CD4-positive, alpha-beta T cell (primary cell): ENCODE results near the gene IARS2. TPM values are rescaled to one million over a fixed set of nuclear protein-coding genes. Genes with fewer than 3 reads are reported as not detected.

ENCODE experiments used
- ATAC-seq: fragments of 200-7000 bp; cut with Tn5 transposase; one replicate; pipeline ENCODE4 v1.10.0; 2022; ENCODE audit warnings: mild to moderate bottlenecking; ENCODE audit not compliant: poor library complexity
- CTCF ChIA-PET: fragments of 350-600 bp; sonication (Branson Sonifier 250); formaldehyde crosslinking; loops from one replicate; lab custom pipeline; 2021; ENCODE audit warnings: antibody characterized with exemption, inconsistent platforms; lab: Charles Lee
- POLR2A ChIA-PET: fragments of 350-600 bp; sonication (Branson Sonifier 250); formaldehyde crosslinking; loops from one replicate; lab custom pipeline; 2021; ENCODE audit warnings: antibody characterized with exemption, inconsistent platforms; lab: Charles Lee
- DNase-seq, 14 experiments: peaks; one replicate each; pipeline ENCODE4 v3.0.0-alpha.2; 2013 to 2020; ENCODE audit warnings: mixed read lengths in 2 of 14
- H3K27ac ChIP-seq, 2 donors: one replicate each; pipeline versions ENCODE4 v1.5.1 to v1.7.0; 2013; ENCODE audit warnings: low read length in 2 of 2, low read depth in 1 of 2, mild to moderate bottlenecking in 1 of 2
- H3K27me3 ChIP-seq, 2 experiments: 1 replicate in 1 of 2; 2 replicates in 1 of 2; pipeline versions ENCODE4 v1.6.1 to v1.7.0; 2013; ENCODE audit warnings: low read length in 2 of 2, control low read depth in 1 of 2, mild to moderate bottlenecking in 1 of 2, moderate library complexity in 1 of 2; ENCODE audit not compliant: insufficient read depth in 2 of 2, control insufficient read depth in 1 of 2
- H3K36me3 ChIP-seq: one replicate; pipeline ENCODE4 v1.6.1; 2013; ENCODE audit warnings: low read length, control low read depth; ENCODE audit not compliant: insufficient read depth
- H3K4me1 ChIP-seq: one replicate; pipeline ENCODE4 v1.6.1; 2013; ENCODE audit warnings: low read length, control low read depth; ENCODE audit not compliant: insufficient read depth
- H3K4me3 ChIP-seq: one replicate; pipeline ENCODE4 v1.5.1; 2013; ENCODE audit warnings: mild to moderate bottlenecking, low read length, moderate library complexity
- H3K9me3 ChIP-seq, 2 experiments: 1 replicate in 1 of 2; 2 replicates in 1 of 2; pipeline versions ENCODE4 v1.6.1 to v1.7.0; 2013; ENCODE audit warnings: low read length in 2 of 2, mild to moderate bottlenecking in 2 of 2, control low read depth in 1 of 2, moderate library complexity in 1 of 2; ENCODE audit not compliant: control insufficient read depth in 1 of 2, insufficient read depth in 1 of 2
- H3K27ac Mint-ChIP-seq: one replicate; pipeline ENCODE4 v1.8.0; 2020; ENCODE audit warnings: mixed read lengths
- H3K27me3 Mint-ChIP-seq: one replicate; pipeline ENCODE4 v1.8.0; 2021; ENCODE audit warnings: mixed read lengths
- H3K36me3 Mint-ChIP-seq: one replicate; pipeline ENCODE4 v1.8.0; 2021; ENCODE audit warnings: low read depth, mixed read lengths
- H3K4me1 Mint-ChIP-seq: one replicate; pipeline ENCODE4 v1.8.0; 2021; ENCODE audit warnings: low read depth, mixed read lengths
- H3K4me3 Mint-ChIP-seq: one replicate; pipeline ENCODE4 v1.8.0; 2020; ENCODE audit warnings: mild to moderate bottlenecking, mixed read lengths
- H3K9me3 Mint-ChIP-seq: one replicate; pipeline ENCODE4 v1.8.0; 2020; ENCODE audit warnings: mixed read lengths
- CTCF ChIP-seq: fragments of 200-600 bp; IDR thresholded peaks from one replicate; pipeline ENCODE4 v1.8.0; 2022; ENCODE audit warnings: antibody characterized with exemption, mild to moderate bottlenecking
- intact Hi-C, 2 experiments: fragments of 100-400 bp; cut with DNase I in 1 of 2; cut with micrococcal nuclease in 1 of 2; formaldehyde crosslinking; loops; one replicate each; pipeline versions ENCODE4 v1.15.1 to v1.9.0; 2023 to 2025; cut with DNase I, micrococcal nuclease
- microRNA-seq: library from miRNA; unstranded; fragments of <30 nt; microRNA quantifications from one replicate; pipeline ENCODE4 v1.2.0, GENCODE V29; 2021; ENCODE audit warnings: borderline microRNAs expressed, borderline replicate concordance
- total RNA-seq, 174 experiments: library from RNA in 2 of 174; stranded (reverse) in 2 of 174; gene quantifications; one replicate each; pipeline ENCODE4 v1.2.3 and lab custom pipeline; 2021 to 2026

IARS2 gene
- total RNA-seq, 2 experiments from 2014 or later, result 18.9 to 19.0 TPM

- ATAC-seq (no peak), DNase-seq (no peak)
- H3K9me3 Mint-ChIP-seq, result no peaks in the 10 kb centered on the region
- no peak overlapping the region for H3K27ac Mint-ChIP-seq
- POLR2A ChIA-PET, result no interaction called here
- peaks cover 49% of the 10 kb centered on the region for H3K36me3 Mint-ChIP-seq
- no peaks in the 10 kb centered on the region for H3K4me1 Mint-ChIP-seq
- no peak for TF ChIP-seq CTCF
- Histone ChIP-seq H3K9me3 (no peaks in the 10 kb centered on the region), H3K27me3 (no peaks in the 10 kb centered on the region), H3K27ac (no peak overlapping the region), H3K36me3 (peaks cover 71% of the 10 kb centered on the region), H3K4me3 (no peak overlapping the region), H3K4me1 (no peaks in the 10 kb centered on the region)
- CTCF ChIA-PET, result interaction anchor here (0.6 kb wide), 1 partner anchor 59 kb away, joined by 3 read pairs; no protein-coding TSS in a partner anchor
- H3K4me3 Mint-ChIP-seq, result no peak overlapping the region
- intact Hi-C loops, result no loop called here
- H3K27me3 Mint-ChIP-seq, result no peaks in the 10 kb centered on the region
These were observed 101.8 kb downstream of the IARS2 start for GRCh38 chr1:220195701-220196100.

Small RNAs within 50 kb of the gene (microRNA-seq; reads per million reads assigned to microRNA genes)
- gene MIR194-1, result not detected
- gene MIR215, result 1.2 reads per million

Other genes starting within 250 kb of the IARS2 start
- gene SLC30A10, start 165.6 kb upstream of the IARS2 start, total RNA-seq, result not detected
- gene EPRS1, start 47.6 kb upstream of the IARS2 start, total RNA-seq, result 10 to 100 TPM; 37.4 to 39.6 TPM
- 1 to 10 TPM; 1.1 to 2.5 TPM for gene BPNT1, start 4.3 kb upstream of the IARS2 start, total RNA-seq
- 10 to 100 TPM; 34.7 to 39.4 TPM for gene RAB3GAP2, start 178.3 kb downstream of the IARS2 start, total RNA-seq